Measurements from ENCODE around the gene PPIP5K1.
"Not testable (repeated sequence)": the region's sequence is repeated elsewhere in the genome, so short reads cannot be mapped to it uniquely, and the experiment has no call there.

DNA sequence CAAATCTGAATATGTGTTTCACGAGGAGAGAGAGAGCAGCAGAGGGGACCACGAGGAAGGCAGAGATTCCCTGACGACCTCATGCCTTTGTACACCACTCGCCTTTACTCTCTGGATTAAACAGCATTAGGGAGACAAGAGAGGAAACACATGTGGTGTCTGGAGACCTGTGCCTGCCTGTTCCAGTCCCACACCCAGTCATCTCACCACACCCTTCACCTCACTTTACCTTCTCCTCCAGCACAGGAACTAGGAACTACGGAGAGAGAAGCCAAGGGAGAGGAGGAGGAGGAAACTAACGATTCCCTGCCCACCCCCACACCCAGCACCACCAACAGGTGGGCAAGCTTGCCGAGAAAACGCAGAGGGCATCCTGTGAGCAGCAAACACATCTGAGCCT lies 2.8 kb upstream of the PPIP5K1 start:
- not testable (repeated sequence) for TF ChIP-seq RAD21 (IDR thresholded peaks at IDR 0.05; ENCODE audit: low read length); CEBPB (IDR thresholded peaks at IDR 0.05; ENCODE audit: low read depth, low read length); CHD1 (IDR thresholded peaks at IDR 0.05; ENCODE audit: low read depth, low read length); RCOR1 (IDR thresholded peaks at IDR 0.05; ENCODE audit: insufficient replicate concordance, low read length); NFE2L2 (IDR thresholded peaks at IDR 0.05; ENCODE audit: low read depth, low read length); RFX5 (IDR thresholded peaks at IDR 0.05; ENCODE audit: low read depth, low read length); MAFK (IDR thresholded peaks at IDR 0.05; ENCODE audit: low read depth, low read length)
- TF ChIP-seq, protein P1, sequence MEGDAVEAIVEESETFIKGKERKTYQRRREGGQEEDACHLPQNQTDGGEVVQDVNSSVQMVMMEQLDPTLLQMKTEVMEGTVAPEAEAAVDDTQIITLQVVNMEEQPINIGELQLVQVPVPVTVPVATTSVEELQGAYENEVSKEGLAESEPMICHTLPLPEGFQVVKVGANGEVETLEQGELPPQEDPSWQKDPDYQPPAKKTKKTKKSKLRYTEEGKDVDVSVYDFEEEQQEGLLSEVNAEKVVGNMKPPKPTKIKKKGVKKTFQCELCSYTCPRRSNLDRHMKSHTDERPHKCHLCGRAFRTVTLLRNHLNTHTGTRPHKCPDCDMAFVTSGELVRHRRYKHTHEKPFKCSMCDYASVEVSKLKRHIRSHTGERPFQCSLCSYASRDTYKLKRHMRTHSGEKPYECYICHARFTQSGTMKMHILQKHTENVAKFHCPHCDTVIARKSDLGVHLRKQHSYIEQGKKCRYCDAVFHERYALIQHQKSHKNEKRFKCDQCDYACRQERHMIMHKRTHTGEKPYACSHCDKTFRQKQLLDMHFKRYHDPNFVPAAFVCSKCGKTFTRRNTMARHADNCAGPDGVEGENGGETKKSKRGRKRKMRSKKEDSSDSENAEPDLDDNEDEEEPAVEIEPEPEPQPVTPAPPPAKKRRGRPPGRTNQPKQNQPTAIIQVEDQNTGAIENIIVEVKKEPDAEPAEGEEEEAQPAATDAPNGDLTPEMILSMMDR (conservative IDR thresholded peaks at IDR 0.05; ENCODE audit: low read depth, low read length): not testable (repeated sequence)
